Testis (tissue), 2 donors: ENCODE data around the gene EFNB3.

ENCODE experiments used
- CTCF ChIP-seq, 3 experiments: fragments of 450-650 bp in 2 of 3; fragments of 200-600 bp in 1 of 3; sonication (generic) in 1 of 3; IDR thresholded peaks; one replicate each; pipeline ENCODE4 v1.5.1; 2016 to 2019; ENCODE audit warnings: antibody characterized with exemption in 3 of 3, mild to moderate bottlenecking in 2 of 3, moderate library complexity in 1 of 3
- POLR2A ChIP-seq: fragments of 450-650 bp; IDR thresholded peaks from one replicate; pipeline ENCODE4 v1.6.1; 2017; ENCODE audit warnings: antibody characterized with exemption, mild to moderate bottlenecking, moderate library complexity

GRCh38 chr17:7747635-7748071, 42.7 kb downstream of the EFNB3 start:
- TF ChIP-seq CTCF (IDR thresholded peaks at IDR 0.05), result no peak
- no peak for TF ChIP-seq POLR2A
